Measurements from ENCODE around the gene BRINP3.
"Not testable (repeated sequence)": the region's sequence is repeated elsewhere in the genome, so short reads cannot be mapped to it uniquely, and the experiment has no call there.

BRINP3 gene

DNA sequence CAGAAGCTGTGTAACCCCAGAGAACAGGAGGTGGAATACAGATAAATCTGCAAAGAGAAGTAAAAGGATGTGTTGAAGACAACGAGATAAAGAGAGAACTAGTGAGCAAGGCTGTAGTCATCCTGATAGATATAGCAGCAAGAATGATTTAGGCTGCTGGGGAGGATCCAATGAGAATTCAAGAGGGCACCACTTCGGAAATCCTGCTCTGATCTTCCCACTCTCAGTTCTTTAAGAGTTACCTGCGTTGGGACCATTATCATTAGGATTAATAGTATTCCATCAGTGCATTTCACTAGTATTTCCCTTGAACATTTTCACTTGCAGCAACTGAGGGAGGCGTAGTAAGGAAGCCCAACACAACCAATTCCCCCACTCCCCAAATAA is at the start of gene BRINP3:
TSS of gene BRINP3 (minus strand) at position 103 of the 387 bp plus-strand sequence.
- no peak for DNase-seq

DNA sequence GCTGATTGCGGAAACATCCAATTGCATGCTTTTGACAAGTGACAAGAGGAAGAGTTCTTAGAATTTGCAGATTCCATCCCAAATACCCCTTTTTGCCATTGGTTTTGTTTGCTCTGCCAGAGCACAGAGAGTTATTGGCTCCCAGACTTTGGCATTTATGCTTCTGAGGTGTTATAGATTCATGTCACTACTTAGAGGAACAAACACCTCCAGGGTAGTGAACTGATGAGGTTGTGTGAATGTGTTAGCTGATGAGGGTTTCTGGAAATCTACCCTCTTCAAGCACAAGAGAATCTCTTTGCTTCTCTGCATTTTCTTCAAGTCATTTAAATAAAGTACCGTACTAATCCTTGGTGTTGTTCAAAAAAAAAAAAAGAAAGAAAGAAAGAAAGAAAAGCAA is 33.9 kb upstream of the BRINP3 start:
- no peak for DNase-seq

DNA sequence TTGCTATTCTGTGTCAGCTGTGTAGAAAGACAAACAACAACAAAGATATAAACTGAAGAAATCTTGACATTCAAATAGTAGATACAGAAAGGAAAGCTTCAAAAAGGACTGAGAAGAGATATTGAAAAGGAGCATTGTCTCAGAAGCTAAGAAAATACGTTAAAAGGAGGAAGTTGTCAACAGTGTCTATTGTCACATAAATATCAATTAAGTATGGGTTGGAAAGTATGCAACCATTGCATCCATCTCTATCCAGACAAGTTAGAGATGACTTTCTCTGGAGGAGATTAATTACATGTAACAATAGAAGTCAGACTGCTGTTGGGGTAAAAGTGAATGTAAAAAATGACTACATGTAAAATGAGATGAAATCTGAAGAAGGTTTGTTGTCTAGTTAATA is 29.7 kb upstream of the BRINP3 start:
- DNase-seq: no peak

DNA sequence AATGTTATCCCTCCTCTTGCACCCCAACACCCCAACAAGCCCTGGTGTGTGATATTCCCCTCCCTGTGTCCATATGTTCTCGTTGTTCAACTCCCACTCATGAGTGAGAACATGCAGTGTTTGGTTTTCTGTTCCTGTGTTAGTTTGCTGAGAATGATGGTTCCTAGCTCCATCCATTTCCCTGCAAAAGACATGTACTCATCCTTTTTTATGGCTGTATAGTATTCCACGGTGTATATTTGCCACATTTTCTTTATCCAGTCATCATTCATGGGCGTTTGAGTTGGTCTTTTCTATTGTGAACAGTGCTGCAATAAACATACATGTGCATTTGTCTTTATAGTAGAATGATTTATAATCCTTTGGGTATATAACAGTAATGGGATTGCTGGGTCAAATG is 26.9 kb upstream of the BRINP3 start:
- not testable (repeated sequence) for DNase-seq

DNA sequence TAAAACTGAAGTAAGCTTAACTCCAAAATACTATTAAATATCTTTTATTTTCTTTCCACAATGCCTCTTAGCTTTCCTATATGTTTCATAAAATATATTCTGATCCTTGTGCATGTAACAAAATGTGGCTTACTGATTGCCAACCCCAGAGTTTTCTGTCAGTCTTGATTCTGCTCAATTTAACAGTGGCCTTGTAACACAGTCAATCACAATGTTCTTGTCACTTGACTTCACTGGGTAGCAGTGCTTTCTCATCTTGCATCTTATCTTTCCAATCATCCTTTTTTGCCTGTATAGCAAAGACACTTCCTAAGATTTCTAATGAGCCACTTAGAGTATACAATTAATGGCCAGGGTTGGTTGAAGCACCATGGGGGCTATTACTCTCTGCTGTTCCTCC is 19.9 kb upstream of the BRINP3 start:
- DNase-seq: no peak

DNA sequence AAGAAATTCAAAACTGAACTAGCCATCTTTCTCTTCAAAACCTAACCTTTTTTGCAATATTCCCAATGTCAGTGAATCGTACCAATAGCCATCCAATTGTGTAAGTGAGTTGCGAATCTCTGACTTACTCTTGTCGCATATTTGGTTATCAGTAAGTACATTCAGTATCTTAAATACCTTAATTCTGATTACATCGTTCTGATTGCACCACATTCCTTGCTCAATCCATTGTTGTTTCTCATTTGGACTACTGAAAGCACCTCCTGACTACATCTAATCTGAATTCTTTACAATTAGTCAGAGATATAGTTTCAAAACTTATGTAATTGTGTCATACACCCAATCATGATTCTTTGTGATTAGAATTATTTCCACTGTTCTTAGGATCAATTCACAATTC is 16.8 kb upstream of the BRINP3 start:
- no peak for DNase-seq

DNA sequence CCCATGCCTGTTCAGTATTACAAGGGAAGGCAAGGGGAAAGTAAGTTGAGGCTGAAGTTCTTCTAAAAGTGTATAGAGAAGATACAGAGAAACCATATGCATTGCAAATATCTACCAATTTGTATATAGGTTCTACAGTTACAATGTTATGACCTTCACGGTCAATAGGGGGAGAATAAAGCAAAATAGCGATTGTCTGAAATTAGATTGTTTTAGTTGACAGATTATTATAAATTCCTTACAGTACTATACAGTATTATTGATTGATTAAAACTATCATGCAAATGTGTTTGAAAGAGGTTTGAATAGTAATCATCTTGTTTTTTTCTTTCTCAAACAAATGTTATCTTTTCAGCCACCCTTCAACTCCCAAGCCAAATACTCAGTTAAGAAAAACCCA is 13.7 kb upstream of the BRINP3 start:
- no peak for DNase-seq

DNA sequence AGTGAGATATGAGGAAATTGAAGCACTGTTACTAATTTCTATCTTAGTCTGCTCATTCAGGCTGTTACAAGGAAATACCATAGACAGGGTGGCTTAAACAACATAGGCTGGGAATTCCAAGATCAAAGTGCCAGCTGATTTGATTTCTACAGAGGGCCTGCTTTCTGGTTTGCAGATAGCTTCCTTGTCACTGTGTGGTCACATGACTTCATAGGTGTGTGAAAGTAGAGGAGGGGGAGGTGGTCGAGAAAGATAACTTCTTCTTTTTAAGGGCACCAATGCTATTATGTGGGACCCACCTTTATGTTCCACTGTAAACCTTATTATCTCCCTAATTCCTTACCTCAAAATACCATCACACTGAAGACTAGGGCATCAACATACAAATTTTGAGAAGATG is 6.4 kb upstream of the BRINP3 start:
- DNase-seq: no peak

DNA sequence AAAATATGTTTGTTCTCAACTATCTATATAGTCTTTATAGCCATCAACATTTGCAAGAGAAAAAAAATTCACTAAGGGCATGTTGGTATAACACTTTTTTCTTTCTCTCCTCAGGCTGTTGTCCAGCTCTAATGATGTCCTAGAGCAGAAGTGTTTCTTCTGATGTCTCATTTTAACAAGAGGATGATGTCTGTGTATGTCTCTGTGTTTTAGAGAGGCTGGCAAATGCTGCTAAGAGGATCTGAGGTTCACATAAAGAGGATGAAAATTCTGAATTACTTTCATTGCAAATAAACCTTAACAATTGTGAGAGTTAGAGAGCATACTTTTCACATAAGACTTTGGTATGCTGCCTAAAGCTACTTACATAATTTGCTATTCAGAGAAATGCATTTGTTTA is 2.6 kb upstream of the BRINP3 start:
- no peak for DNase-seq

DNA sequence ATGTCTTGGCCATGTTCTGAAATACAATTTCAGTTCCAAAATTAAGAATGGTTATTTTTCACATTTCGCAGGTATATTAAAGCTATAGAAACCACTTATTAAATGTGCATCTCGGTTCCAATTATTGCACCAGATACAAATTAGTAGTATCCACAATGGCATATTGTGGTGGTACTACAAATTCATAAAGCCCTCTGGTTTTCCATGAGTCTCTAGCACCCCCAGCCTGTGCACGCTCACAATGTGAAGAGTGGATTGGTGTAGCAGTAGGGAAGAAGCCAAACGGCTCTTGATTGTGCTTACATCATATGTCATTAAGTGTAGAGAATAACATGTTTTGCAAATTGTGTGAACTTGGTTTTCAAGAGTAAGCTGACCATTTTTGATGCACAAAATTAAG is 1.9 kb upstream of the BRINP3 start:
- no peak for DNase-seq

DNA sequence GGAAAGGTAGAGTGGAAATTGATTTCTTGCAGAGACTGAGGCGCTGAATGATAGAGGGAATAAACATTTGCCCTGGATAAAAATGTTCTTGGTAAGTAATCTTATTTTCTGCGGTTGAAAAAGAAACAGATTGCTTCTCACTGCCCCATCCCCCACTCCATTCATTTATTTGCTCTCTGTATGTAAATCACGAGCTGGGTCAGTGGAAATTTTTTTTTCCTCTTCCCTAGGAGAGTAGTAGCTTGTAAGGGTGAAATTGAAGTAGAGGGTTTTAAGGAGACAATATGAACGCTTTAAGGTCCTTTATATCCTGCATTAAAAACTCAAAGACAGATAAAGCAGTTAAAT is 1.4 kb upstream of the BRINP3 start:
- DNase-seq: no peak

DNA sequence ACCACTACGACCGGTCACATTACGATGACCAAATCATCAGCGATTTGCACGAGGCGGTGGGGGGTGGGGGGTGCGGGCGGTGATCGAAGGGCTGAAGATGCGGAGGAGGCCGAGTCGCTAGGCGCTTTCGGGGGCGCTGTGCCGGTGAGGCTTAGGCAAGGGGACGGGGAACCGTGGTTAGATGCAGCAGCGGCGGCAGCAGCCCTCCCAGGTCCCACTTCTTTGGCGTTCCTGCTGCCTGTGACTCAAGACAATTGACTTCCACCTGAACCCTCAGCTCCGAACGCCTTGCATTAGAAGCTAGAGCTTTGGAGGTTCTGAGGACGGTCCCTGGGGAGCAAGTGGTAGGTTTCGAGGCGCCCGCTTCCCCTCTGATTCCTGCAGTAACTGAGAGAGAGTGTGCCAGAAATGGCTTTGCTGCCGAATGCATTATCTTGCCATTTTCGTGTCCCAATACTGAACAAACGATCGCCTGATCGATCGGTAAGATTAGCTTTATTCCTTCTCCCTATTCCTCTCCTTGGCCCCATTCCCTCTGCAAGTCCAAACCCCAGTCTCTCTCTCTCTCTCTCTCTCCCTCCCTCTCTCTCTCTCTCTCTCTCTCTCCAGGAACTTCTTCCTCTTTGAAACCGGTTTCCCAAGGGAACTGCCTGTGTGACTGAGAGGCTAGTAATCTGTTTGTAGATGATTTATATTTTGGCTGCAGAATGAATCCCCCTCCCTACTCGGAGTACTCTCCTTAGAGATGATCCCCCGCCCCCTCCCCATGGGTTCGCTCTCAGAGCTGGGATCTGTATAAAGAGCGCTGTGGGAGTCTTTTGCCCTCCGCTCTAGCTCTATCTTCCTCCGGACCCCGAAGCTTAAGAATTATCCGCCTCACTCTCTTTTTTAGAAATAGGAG is 735 bp upstream of the BRINP3 start:
- no peak for DNase-seq

DNA sequence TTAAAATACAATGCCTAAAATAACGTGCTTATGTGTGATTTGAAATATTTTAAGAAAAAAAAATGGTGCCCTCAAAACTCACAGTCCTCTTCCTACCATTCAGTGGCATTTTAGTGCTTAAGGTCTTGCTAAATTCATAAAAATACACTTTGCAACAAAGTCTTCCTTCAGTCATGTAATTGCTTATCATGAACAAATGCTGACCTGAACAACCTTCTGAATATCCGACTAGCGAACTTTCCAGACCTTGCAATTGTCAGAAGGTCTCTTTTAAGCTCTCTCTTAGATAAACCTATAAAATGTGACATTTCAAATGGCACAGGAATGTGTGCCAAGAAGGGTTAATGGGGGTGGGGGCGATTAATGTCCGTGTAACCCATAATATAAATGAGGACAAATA is 858 bp downstream of the BRINP3 start:
- no peak for DNase-seq

DNA sequence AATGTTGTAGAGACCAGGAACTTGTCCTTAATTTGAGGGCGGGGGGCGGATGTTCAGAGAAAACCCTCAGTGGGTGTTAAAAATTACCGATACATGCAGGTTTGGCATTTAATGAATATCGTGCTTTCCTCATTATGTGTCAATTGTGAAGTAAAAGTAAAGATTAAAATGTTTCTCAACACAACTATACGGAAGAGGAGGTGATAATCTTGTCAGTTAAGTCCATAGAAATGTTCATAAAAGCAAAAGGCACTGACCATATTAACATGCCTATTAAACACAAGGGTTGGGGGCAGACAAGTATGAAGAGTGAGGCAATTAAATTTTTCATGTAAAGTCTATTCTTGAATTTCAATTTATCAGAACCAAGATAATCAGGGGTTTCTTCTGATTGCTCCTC is 1.3 kb downstream of the BRINP3 start:
- DNase-seq: no peak

DNA sequence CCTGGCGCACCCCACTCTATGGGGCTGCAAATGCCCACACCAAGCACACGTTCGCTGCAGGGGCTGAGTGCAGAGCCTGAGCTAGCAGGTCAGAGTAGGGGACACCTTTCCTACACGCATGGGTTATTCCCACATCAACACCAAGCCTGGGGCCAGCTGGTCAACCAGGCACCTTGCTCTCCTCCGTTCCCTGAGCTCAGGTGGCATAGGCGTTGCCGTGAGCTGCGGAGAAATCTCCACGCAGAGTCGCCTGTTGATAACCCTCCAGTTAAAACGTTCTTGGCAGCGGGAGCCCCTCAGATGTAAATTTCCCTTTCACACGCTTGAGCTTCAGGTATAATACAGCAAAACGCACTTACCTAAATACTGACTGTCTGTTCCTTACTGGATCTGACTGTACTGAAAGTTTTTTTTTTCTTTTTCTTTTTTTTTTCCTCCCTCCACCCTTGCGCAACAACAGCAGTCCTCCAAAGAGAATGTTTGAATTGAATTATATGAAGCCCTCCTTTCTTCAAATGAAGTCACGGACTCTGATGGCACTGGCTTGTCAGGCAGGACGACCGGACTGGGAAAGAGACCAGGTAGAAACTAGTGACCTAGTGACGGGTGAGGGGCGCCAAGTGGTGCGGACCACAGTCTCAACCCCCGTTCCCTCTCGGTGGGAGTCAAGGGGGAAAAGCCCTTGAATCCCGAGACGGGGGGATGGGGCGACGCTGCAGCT is 2.1 kb downstream of the BRINP3 start:
- DNase-seq: no peak

DNA sequence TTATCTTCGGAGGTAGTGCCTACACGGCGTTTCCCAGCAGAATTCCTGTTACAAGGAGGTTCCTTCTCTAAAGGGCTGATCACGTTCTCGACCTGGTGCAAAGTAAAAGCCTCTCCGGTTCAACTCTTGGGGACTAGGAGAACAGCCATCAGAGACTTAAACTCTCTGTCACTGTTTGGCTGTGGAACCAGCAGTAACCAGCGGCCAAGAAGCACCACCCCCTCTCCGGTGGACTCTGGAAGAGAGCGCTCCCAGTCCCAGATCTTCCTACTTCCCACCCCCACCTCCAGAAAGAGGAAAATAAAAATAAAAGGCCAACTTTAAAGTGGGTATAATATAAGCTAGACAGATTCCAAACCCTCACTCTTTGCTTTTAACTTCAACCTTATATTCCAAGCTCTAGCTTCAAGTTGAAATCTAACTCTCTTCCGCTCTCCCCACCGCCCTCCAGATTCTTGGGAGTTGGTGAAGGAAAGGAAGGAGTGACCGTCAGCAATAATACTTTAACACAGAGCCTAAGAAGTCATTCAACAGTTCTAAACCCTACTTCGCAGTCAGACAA is 2.9 kb downstream of the BRINP3 start:
- no peak for DNase-seq

DNA sequence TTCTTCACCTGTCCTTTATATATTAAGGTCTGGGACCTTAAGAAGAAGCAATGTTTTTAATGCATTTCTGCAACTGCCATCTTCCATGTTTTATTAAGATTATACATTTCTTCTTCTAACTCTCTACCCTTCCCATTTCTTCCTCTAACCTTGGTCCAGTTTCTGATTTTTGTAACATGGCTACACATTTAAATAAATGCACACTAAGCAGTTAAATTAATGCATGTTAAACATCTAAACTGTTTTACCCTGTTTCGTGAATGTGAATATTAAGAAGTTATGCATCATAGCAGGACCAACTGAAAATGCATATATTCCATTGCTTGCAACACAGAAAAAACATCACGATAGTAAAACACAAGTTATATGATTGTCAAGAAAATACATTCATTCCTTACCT is 3.7 kb downstream of the BRINP3 start:
- DNase-seq: no peak

DNA sequence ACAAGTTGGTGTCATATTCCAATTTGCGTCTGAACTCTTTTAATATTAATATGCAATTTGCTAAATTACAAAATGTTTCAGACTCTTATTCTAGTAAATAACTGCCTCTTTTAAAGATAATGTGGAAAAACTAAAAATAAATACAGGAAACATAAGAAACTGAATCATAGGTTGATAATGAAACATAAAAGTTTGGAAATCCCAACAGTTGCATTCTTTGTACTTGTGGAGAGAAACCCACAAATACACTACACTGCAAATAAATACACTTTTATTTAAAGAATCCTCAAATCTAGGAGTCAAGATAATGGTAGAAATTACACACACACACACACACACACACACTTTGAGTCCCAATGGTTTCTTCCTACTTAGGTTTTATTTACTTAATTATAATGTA is 5.2 kb downstream of the BRINP3 start:
- DNase-seq: no peak

DNA sequence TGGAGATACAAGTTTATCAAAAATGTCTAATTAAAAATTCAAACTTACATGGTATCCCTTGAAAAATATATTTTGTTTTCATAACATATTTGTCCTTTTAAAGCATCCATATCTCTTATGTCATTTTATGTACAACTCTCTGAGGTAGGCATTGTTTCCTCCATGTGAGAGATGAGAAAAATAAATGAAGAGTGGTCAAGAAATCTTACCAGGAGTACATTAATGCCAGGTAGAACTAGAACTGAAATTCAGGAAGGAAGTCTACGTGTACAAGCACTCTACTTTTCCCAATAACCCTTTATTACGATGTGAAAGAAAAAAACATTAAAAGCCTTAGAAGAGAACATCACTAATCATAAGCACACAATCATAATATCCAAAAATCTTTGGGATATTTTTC is 5.6 kb downstream of the BRINP3 start:
- no peak for DNase-seq

DNA sequence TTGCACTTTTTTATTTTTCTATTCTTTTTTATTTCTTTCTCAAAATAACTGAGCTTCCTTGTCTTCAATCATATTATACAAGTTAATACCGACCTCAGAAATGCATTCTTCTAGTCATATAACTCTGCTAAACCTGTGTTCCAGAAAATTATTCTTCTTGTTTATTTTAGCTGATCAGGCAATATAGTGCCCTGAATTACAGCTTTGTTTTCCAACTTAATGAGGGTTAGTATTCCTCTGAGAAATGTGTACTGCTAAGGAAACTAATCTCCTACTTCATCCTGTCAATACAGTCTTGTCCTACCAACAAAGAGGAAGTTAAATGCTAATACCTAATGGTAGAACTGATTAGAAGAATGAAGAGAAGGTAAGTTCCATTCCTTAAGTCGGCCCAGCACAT is 13.0 kb downstream of the BRINP3 start:
- no peak for DNase-seq

DNA sequence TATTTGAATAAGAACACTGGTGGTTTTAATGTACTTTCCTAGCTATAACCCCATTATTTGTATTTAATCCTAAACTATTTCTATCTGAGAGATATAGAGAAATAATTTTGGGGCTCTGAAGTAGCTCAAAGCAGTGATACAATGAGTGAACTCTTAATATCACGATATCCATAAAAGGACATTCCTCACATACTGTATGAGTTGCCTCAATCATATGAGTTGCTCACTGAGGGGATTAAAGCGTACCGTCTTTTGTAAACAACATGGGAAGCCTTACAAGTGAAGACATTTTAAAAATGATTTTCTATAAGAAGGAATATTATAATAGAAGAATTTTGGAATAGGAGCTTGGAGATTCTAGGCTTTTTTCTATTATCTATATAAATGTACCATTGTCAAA is 21.5 kb downstream of the BRINP3 start:
- no peak for DNase-seq

DNA sequence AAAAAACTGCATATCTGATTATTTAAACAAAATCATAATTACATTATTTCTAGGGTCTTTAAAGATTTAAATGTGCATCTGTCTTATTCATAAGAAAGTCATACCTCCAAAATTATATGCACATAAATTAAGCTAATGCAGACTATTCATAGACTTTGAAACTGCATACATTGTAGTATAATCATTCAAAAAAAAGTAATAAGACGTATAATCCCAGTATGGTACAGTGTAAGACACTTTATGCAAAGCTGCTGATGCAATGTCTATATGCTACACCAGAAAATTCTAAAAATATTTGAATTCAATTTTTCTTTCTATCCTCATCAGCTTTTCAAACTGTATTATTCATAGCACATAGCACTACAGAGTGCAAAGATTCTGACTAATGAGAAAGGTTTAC is 22.0 kb downstream of the BRINP3 start:
- DNase-seq: no peak

DNA sequence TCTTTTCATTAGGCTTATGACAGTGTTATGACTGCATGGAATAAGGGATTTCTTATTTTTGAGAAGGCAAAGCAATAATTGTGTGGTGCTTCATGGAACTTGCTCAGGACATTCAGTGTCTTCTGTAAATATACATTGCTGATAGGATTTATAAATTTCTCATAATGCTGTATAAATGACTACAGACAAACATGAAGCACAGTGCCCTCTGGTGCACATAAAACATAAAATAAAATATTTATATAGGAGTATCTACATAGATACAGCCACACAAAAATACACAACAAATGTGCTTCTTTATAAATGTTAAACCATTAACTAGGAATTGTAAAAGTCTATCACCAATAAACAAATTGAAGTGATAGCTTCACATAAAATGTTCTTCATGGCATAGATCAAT is 24.1 kb downstream of the BRINP3 start:
- DNase-seq: no peak

DNA sequence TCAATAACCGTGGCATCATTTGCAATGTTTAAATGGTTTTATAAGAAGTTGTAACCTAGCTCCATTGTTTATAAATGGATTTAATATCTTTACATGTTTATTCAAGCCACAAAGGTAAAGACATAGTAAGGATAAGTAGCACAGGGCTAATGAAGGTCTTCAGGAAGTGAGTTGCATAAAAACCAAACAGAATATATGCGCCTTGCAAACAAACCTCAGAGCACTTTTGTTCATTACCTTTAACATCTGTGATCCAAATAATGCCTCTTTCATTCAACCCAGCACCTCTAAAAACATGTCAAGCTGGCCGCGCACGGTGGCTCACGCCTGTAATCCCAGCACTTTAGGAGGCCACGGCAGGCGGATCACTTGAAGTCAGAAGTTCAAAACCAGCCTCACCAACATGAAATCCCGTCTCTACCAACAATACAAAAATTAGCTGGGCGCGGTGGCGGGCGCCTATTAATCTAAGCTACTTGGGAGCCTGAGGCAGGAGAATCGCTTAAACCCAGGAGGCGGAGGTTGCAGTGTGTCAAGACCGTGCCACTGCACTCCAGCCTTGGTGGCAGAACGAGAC is 25.3 kb downstream of the BRINP3 start:
- no peak for DNase-seq

Measured in 8988T (cell line).